ENCODE data around the gene IGFL2.
"Not testable (repeated sequence)": the region's sequence is repeated elsewhere in the genome, so short reads cannot be mapped to it uniquely, and the experiment has no call there.

The IGFL2 gene

DNA sequence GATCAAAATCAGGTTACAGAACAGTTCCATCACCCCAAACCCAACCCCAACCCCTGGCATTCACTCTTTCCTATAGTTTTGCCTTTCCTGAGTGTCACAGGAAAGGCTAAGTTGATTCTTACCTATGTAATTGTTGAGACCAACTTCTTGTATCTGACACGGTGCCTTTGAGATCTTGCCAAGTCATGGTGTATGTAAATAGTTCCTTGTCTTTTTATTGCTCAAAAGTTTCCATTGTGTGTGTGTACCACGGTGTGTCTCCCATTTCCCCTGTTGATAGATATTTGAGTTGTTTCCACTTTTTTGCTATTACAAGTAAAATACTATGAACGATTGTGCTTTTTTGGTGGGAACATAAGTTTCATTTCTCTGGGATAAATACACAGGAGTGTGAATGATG, 3.3 kb upstream of the IGFL2 start:
- no peak for DNase-seq

DNA sequence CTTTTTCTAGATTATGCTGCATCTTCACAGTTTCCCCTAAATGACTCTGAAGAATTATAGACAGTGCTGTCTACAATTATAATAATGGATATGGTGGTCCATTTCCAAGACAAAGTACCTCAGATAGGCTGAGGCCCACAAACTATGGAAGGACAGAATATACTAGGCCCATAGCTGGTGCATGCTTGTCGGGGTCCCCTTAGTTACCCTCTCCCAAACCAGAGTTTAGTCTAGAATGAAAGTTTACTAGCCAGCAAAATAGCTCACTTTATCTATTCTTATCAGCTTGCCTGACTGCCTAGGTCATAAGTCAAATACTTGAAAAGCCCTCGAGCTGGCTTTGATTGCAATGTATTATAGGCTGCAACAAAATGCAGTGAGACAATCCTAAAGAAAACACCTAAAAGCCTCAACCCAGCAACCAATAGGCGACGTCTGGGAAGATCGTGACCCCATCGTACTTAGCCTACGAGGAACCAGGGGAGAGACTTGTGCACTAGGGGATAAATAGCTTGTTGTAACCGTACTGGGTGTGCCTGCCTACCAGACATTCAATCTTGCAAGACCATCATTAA, 785 bp upstream of the IGFL2 start:
- DNase-seq: no peak

- no peak for DNase-seq
These were observed 2.6 kb downstream of the IGFL2 start for GRCh38 chr19:46150606-46151005.

- DNase-seq: no peak
These were observed 7.2 kb downstream of the IGFL2 start for GRCh38 chr19:46155237-46155636.

GRCh38 chr19:46159418-46160232, 11.6 kb downstream of the IGFL2 start:
- DNase-seq: no peak

- DNase-seq: no peak
These were observed 12.3 kb downstream of the IGFL2 start for GRCh38 chr19:46160233-46160775.

DNA sequence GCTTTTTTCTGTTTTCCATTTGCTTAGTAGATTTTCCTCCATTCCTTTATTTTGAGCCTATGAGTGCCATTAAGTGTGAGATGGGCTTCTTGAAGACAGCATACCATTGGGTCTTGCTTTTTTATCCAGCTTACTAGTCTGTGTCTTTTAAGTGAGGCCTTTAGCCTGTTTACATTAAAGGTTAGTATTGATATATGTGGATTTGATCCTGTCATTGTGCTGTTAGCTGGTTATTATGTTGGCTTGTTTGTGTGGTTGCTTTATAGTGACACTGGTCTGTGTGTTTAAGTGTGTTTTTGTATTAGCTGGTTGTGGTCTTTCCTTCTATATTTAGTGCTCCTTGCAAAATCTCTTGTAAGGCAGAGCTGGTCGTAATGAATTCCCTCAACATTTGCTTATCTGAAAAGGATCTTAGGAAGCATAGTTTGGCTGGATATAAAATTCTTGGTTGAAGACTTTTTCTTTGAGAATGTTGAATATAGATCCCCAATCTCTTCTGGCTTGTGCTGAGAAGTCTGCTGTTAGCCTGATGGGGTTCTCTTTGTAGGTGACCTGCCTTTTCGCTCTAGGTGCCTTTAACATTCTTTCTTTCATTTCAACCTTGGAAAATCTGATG, 13.7 kb downstream of the IGFL2 start:
- DNase-seq: not testable (repeated sequence)

GRCh38 chr19:46162731-46163130, 14.7 kb downstream of the IGFL2 start:
- DNase-seq: no peak

DNA sequence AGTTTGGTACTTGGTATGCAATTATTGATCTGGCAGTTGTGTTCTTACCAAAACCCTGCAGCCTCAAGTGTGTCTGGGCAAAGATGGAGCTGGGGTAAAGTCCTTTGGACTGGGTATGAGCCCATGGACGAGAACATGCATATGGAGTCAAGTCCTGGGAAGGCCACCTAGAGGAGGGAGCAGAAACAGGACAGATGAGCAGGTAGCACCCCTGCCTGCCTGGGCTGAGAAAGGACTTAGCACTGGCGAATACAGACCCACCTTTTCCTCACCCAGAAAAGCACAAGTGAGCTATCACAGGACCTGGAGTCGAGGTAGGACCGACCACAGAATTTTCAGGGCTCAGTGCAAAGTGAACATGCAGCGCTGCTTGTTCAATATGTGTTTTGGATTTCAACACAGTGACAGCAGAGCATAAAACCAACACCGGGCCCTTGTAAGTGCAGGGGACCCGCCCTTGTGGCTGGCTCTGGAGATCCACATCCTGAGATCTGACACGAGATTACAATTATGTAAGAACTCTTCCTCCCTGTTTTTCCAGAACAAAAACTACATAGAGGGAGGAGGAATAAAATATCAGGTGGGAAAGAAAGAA, 25.9 kb downstream of the IGFL2 start:
- DNase-seq: no peak

GRCh38 chr19:46176116-46176860, 28.2 kb downstream of the IGFL2 start:
- no peak for DNase-seq

DNA sequence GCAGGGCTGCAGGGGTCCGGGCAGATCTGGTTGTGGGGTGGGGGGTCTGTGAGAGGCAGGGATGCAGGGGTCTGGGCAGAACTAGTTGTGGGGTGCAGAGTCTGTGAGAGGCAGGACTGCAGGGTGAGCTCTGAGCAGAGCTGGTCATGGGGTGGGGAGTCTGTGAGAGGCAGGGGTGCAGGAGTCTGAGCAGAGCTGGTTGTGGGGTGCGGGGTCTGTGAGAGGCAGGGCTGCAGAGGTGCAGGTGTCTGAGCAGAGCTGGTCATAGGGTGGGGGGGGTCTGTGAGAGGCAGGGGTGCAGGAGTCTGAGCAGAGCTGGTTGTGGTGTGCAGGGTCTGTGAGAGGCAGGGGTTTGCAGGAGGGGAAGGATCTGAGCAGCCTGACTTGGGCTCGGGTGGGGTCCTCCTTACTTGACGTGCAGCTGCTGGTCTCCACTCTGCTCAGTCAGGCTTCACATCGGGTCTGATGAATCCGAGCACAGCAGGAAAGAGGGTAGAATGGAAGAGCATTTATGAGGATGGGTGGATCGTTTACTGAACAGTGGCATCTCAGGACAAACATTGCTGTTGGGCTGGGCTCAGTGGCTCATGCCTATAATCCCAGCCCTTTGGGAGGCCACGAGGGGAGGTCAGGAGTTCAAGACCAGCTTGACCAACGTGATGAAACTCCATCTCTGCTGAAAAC, 31.2 kb downstream of the IGFL2 start:
- DNase-seq: no peak

DNA sequence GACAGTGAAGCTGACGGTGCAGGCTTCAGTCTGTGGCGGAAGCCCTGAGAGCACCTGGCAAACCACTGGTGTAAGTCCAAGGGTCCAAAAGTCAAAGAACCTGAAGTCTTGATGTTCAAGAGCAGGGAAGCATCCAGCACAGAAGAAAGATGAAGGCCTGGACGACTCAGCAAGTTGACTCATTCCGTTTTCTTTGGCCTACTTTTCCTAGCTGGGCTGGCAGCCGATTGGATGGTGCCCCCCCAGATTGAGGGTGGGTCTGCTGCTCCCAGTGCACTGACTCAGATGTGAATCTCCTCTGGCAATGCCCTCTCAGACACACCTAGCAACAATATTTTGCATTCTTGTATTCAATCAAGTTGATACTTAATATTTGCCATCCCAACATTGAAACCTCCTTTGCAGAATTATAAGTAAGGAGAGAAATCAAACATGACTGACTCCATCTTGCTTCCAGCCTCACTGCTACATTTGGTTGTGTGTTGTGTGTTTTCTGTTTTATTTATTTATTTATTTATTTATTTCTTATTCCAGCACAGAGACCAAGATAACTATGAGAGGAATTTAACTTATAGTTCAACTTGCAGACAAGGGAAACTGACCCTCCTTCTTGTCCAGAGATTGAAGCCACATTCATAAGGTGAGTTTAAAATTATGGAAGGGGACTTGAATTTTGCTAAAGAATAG, 32.8 kb downstream of the IGFL2 start:
- DNase-seq: no peak

- DNase-seq: peak; percentile 38
These were observed 33.3 kb downstream of the IGFL2 start for GRCh38 chr19:46181388-46181779.

DNA sequence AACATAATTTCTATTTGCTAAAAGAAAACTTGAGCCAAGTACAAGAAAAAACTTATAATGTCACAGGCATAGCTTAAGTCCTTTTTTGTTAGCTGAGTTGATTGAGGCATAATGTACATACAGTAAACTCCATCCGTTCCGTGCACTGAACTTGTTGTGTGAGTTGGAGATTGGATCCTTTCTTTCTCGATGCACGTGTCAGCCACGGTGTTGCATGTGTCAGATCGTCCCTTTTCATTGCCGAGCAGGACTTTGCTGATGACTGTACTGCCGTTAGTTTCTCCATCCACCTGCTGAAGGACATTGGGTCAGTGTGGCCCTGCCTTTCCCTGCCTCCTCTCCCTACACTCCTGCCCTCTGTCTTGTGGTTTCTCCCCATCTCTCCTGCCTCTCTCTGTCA, 34.4 kb downstream of the IGFL2 start:
- no peak for DNase-seq

DNA sequence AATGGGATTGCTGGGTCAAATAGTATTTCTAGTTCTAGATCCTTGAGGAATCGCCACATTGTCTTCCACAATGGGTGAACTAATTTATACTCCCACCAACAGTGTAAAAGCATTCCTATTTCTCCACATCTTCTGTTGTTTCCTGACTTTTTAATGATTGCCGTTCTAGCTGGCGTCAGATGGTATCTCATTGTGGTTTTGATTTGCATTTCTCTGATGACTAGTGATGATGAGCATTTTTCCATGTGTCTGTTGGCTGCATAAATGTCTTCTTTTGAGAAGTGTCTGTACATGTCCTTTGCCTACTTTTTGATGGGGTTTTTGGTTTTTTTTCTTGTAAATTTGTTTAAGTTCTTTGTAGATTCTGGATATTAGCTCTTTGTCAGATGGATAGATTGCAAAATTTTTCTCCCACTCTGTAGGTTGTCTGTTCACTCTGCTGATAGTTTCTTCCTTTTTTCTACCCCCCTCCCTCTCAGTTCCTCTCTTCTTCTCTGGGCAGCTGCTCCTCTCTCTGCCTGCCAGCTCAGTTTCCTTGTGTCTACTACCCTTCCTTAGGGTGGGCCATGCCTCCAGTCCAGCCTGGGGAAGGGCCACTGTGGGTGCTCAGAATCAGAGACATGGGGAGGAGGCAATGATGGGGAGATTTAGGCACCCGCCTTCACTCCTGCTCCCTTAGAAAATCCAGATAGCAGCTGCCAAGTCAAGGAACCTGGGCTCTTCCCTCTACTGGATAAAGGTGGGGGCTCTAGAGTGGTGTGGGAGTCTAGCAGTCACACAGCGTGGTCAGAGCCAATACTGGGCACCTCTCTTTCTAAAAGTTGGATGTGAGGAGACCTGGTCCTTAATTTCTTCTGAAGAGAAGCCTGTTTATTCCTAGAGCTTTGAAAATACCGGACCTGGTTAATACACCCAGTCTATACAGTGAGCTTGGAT, 37.0 kb downstream of the IGFL2 start:
- not testable (repeated sequence) for DNase-seq

DNA sequence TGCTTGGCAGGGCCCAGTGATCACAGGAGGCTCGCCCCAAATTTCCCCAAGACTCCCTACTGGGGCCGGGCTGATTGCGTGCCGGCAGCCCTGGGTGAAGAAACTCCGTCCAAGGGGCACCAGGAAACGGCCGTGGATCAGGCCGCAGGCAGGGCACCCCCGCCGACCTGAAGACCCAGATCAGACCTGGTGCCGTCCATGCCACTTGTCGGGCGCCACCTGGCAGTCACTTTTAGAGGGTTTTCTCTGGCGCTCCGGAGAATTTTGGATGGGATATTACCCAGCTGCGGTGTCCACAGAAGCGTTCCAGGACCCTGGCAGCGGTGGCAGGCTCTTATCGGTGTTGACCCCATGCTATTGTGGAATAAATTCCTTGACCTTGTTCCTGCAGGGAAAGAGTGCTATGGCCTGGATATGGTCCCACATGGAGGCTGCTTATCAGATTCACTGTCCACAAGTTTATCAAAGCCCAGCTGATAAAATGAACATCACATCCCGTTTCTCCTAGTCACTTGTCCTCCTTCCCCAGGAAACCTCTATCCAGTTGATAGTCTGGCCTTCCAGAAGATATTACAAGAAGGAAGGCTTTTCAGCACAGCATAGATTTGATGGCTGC, 38.2 kb downstream of the IGFL2 start:
- DNase-seq: no peak

- no peak for DNase-seq
These were observed 38.7 kb downstream of the IGFL2 start for GRCh38 chr19:46186717-46187101.

DNA sequence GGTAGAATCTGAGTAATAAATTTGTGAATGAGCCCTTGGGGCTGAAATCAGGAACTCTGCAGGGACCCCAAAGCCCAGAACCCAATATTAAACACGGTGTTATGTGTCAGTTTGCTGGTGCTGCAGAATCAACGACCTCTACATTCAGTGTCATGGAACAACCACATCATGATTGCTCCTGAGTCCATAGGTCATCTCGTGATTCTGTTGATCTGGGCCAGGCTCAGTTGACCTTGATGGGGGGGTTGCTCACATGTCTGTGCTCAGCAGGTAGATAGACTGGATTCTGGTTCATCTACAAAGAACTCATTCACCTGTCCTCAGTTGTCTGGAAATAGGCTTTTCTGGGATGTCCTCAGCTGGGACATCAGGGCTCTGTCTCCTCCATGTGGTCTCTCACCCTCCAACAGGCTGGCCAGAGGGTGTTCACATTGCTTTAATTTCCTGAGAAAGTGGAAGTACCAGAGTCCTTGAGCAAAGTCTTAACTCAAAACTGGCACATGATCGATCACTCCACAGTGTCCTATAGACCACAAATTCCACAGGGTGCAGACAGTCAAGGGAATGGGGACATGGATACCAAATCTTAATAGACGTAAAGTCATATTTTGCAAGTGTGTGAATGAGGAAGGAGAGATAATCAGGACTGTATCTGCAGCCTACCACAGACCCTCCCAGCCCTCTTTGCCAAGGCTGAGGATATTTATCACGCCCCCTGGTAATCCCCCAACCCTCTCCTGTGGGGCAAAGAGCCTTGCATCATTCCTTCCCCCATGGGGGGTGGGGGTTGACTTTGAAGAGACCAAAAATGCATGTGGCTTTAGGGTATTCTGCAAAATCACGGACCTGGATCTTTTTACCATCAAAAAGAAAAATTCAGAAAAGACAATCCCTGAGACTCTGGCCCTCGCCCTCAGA, 42.2 kb downstream of the IGFL2 start:
- no peak for DNase-seq

DNA sequence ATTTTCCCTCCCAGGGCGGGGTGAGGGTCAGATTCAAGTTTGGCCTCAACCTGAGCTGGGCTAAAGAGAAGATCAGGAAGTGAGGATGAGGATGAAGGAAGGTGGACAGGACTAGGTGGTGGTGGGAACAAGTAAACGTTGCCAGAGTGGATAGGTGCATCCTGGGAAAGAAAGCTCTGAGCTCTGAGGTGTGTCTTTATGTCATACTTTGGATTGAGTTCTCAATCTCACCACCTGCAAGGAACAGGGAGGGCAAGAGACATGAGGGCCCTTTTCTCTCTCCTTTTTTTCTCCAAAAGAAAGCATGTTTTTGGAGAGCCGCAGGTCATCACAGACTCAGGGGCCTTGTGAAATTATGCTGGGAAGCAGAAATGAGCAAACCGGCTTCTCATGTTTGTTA, 43.3 kb downstream of the IGFL2 start:
- no peak for DNase-seq

All from CD4-positive, alpha-beta T cell treated with Interferon gamma for 1 hour (primary cell).